Measurements from ENCODE around the gene DNAH2. TPM values are rescaled to one million over a fixed set of nuclear protein-coding genes. Genes with fewer than 3 reads are reported as not detected.

Gene DNAH2
- total RNA-seq, 4 donors from 2014 or later = under 0.01 to 1.4 (median 0.48) TPM

DNA sequence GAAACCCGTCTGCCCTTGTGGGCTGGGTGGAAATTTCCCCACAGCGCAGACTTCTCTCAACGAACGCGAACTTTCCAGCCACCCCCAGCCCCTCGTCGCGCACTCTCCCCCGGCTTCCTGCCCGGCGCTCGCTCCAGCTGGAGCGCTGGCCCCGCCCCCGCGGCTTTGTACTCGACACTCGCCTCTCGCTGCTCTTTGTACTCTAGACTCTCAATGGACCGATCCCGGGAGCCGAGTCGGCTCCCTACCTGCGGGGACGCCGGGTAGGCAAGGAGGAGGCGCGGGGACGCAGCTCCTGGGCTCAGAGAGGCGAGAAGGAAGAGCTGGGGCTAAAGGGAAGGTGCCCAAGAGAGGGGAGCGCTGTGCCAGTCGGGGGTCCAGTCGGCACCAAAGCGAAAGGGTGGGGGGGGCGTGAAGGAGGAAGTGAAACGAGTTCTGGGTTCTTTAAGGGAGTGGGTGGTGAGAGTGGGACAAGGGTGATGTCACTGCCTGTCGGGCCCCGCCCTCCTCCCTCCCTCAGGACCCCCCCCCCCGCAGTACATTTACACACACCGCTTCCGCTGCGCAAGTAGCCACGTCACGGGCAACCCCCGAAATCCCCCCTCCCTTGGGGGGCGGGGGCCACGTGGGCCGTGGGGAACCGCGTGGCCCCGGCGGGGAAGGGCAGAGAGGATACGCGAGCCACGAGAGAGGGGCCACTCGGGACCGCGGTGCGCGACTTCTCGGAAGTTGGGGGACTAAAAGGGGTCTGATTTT, 126.2 kb downstream of the DNAH2 start:
- Histone ChIP-seq H3K27me3 (no peaks in the 10 kb centered on the region), H3K27ac (peak overlapping the region; percentile 95 to 99), H3K4me3 (peak overlapping the region; percentile 65 to 88), H3K36me3 (no peaks in the 10 kb centered on the region), H3K9me3 (no peaks in the 10 kb centered on the region), H3K4me1 (peaks cover 4 to 10% of the 10 kb centered on the region in 2 donors)
- TF ChIP-seq POLR2A (IDR thresholded peaks at IDR 0.05) = peak in 1 of 2 donors; percentile 18
- TF ChIP-seq, protein P1, sequence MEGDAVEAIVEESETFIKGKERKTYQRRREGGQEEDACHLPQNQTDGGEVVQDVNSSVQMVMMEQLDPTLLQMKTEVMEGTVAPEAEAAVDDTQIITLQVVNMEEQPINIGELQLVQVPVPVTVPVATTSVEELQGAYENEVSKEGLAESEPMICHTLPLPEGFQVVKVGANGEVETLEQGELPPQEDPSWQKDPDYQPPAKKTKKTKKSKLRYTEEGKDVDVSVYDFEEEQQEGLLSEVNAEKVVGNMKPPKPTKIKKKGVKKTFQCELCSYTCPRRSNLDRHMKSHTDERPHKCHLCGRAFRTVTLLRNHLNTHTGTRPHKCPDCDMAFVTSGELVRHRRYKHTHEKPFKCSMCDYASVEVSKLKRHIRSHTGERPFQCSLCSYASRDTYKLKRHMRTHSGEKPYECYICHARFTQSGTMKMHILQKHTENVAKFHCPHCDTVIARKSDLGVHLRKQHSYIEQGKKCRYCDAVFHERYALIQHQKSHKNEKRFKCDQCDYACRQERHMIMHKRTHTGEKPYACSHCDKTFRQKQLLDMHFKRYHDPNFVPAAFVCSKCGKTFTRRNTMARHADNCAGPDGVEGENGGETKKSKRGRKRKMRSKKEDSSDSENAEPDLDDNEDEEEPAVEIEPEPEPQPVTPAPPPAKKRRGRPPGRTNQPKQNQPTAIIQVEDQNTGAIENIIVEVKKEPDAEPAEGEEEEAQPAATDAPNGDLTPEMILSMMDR (IDR thresholded peaks at IDR 0.05) = no peak
- peak; percentile 76 to 77 for DNase-seq
- intact Hi-C loops (cut with DNase I; ENCODE audit: low total_unique reads) = no loop called here

DNA sequence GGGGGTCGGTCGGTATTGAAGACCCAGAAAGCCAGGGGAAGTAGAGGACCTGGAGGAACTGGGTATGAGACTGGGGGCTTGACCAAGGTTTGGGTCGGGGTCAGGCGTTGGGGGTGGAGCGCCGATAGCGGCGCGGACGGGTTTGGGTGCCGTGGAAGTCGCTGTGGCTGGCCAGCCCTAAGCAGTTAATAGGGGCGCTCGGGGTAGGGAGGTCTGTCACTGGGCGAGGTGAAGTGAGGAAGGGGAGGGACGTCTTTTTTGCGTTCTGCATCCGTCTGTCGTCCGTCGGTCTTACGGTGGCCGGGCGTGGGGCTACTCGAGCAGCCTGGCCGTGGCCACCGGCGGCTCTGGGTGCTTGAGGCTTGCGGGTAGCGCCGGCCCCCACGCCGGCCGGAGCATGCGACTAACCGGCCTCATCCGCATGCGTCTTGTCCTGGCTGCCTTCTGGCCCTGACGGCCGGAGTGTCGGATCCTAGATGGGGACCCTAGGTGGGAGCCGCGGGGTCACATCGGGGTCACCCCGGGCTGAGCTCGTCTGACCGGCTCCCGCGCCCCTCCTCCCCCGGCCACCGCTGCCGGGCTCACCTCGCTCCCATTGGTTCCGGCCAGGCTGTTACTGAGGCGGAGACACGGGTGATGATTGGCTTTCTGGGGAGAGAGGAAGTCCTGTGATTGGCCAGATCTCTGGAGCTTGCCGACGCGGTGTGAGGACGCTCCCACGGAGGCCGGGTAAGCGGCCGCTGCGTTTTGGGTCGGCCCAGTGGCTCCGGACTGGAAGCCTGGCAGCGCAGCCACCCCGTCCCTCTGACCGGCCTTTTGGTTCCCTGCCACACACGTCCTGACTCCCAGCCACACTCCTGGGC, 127.0 kb downstream of the DNAH2 start:
- H3K9me3 ChIP-seq = no peaks in the 10 kb centered on the region
- DNase-seq = peak; percentile 87 to 90
- TF ChIP-seq POLR2A (IDR thresholded peaks at IDR 0.05) = peak; percentile 83 to 87
- TF ChIP-seq, protein P1 (IDR thresholded peaks at IDR 0.05) = peak in 1 of 4 experiments; percentile 7
- no peaks in the 10 kb centered on the region for H3K36me3 ChIP-seq
- peak overlapping the region; percentile 95 to 99 for H3K27ac ChIP-seq
- peaks cover 4 to 7% of the 10 kb centered on the region in 2 donors for H3K4me1 ChIP-seq
- no peaks in the 10 kb centered on the region for H3K27me3 ChIP-seq
- intact Hi-C loops (cut with DNase I; ENCODE audit: low total_unique reads) = no loop called here
- H3K4me3 ChIP-seq = peak overlapping the region; percentile 65 to 88

DNA sequence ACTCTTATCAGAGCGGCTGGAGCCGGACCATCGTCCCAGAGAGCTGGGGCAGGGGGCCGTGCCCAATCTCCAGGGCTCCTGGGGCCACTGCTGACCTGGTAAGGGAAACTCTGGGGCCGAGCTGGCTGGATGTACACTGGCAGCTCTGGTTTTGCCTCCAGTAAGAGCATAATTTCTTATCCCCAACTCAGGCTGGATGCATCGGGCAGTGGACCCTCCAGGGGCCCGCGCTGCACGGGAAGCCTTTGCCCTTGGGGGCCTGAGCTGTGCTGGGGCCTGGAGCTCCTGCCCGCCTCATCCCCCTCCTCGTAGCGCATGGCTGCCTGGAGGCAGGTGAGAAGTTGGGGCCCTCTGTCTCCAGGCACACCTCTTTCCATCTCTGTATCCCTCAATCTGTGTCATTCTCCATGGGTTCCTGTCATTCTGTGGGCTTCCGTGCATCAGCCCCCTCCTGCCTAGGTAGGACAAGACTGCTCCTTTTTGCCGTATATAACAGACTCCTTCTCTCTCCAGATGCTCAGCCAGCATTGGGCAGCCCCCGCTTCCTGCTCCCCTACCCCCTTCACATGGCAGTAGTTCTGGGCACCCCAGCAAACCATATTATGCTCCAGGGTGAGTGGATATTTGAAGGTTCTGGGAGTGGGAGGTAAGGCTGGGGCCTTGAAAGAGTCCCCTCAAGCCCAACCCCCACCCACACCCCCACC, 128.0 kb downstream of the DNAH2 start:
- DNase-seq = peak in 1 of 2 donors; percentile 20
- Histone ChIP-seq H3K27ac (peak overlapping the region; percentile 95 to 99), H3K27me3 (no peaks in the 10 kb centered on the region), H3K36me3 (no peaks in the 10 kb centered on the region), H3K4me3 (peak overlapping the region; percentile 65 to 88), H3K9me3 (no peaks in the 10 kb centered on the region), H3K4me1 (peaks cover 4 to 7% of the 10 kb centered on the region in 2 donors)
- intact Hi-C loops (cut with DNase I; ENCODE audit: low total_unique reads) = no loop called here
- TF ChIP-seq, protein P1 (IDR thresholded peaks at IDR 0.05) = no peak
- no peak for TF ChIP-seq POLR2A (IDR thresholded peaks at IDR 0.05)

DNA sequence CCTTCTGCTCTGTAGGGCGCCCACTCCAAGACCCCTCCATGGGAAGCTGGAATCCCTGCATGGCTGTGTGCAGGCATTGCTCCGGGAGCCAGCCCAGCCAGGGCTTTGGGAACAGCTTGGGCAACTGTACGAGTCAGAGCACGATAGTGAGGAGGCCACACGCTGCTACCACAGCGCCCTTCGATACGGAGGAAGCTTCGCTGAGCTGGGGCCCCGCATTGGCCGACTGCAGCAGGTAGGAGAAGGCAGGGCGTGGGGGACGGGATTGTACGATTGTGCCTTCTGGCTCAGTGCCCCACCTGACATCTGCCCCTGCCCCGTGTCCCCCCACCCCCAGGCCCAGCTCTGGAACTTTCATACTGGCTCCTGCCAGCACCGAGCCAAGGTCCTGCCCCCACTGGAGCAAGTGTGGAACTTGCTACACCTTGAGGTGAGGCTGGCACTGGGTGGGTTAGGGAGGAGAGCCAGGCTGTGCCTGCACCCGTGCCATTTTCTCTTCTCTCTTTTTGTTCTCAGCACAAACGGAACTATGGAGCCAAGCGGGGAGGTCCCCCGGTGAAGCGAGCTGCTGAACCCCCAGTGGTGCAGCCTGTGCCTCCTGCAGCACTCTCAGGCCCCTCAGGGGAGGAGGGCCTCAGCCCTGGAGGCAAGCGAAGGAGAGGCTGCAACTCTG, 128.7 kb downstream of the DNAH2 start:
- H3K36me3 ChIP-seq = no peaks in the 10 kb centered on the region
- H3K4me1 ChIP-seq = peaks cover 4 to 7% of the 10 kb centered on the region in 2 donors

More for the DNA sequence above, 128.7 kb downstream of the DNAH2 start:
- TF ChIP-seq, protein P1 (IDR thresholded peaks at IDR 0.05) = no peak
- TF ChIP-seq POLR2A (IDR thresholded peaks at IDR 0.05) = no peak
- Histone ChIP-seq H3K27me3 (no peaks in the 10 kb centered on the region), H3K27ac (no peak overlapping the region), H3K4me3 (no peak overlapping the region), H3K9me3 (no peaks in the 10 kb centered on the region)
- peak in 1 of 2 donors; percentile 26 for DNase-seq
- intact Hi-C loops (cut with DNase I; ENCODE audit: low total_unique reads) = no loop called here
